Neural cell (in vitro differentiated cells): ENCODE data around the gene NUP107.

Source experiments
- CTCF ChIP-seq: fragments of 450-650 bp; IDR thresholded peaks from 2 replicates; pipeline ENCODE4 v1.5.1; 2014; ENCODE audit warnings: antibody characterized with exemption, mild to moderate bottlenecking, moderate library complexity; ENCODE audit not compliant: poor library complexity, severe bottlenecking
- EP300 ChIP-seq: fragments of 450-650 bp; conservative IDR thresholded peaks from 2 replicates; pipeline ENCODE4 v1.6.1; 2014; ENCODE audit warnings: antibody characterized with exemption, mild to moderate bottlenecking, moderate library complexity; ENCODE audit not compliant: poor library complexity, severe bottlenecking
- POLR2AphosphoS5 ChIP-seq: IDR thresholded peaks from 2 replicates; pipeline ENCODE4 v1.6.1; 2012
- RAD21 ChIP-seq: fragments of 450-650 bp; conservative IDR thresholded peaks from 2 replicates; pipeline ENCODE4 v1.6.1; 2014; ENCODE audit warnings: antibody characterized with exemption, mild to moderate bottlenecking, moderate library complexity
- REST ChIP-seq: IDR thresholded peaks from 2 replicates; pipeline ENCODE4 v1.6.1; 2012; ENCODE audit warnings: borderline replicate concordance
- SMC3 ChIP-seq: fragments of 450-650 bp; conservative IDR thresholded peaks from 2 replicates; pipeline ENCODE4 v1.6.1; 2014; ENCODE audit warnings: antibody characterized with exemption, mild to moderate bottlenecking, moderate library complexity; ENCODE audit not compliant: poor library complexity

DNA sequence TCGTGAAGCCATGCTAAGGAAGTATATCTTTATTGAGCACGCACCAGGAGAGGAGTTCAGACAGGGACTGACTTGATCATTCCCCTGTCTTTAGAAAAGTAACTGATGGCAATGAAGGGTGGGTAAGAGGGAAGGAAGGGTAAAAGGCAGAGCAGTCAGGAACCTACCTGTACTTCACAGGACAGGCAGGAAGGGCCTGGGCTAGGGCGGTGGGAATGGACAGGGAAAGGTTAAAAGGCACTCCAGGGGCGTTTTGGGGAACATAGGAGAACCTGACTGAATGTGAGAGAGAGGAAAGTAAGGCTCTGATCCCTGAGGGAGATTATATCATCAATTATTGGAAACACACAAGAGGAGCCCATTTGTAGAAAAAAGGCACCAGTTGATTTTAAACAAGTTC is 63.1 kb downstream of the NUP107 start:
- no peak for TF ChIP-seq POLR2AphosphoS5
- no peak for TF ChIP-seq CTCF
- no peak for TF ChIP-seq REST
- no peak for TF ChIP-seq RAD21
- TF ChIP-seq EP300: no peak
- TF ChIP-seq SMC3: no peak
